Measurements from ENCODE around the gene SERTAD1. TPM values are rescaled to one million over a fixed set of nuclear protein-coding genes. Genes with fewer than 3 reads are reported as not detected.

Gene SERTAD1, protein sequence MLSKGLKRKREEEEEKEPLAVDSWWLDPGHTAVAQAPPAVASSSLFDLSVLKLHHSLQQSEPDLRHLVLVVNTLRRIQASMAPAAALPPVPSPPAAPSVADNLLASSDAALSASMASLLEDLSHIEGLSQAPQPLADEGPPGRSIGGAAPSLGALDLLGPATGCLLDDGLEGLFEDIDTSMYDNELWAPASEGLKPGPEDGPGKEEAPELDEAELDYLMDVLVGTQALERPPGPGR
- total RNA-seq = 10 to 100 TPM; 14.2 to 14.7 TPM

DNA sequence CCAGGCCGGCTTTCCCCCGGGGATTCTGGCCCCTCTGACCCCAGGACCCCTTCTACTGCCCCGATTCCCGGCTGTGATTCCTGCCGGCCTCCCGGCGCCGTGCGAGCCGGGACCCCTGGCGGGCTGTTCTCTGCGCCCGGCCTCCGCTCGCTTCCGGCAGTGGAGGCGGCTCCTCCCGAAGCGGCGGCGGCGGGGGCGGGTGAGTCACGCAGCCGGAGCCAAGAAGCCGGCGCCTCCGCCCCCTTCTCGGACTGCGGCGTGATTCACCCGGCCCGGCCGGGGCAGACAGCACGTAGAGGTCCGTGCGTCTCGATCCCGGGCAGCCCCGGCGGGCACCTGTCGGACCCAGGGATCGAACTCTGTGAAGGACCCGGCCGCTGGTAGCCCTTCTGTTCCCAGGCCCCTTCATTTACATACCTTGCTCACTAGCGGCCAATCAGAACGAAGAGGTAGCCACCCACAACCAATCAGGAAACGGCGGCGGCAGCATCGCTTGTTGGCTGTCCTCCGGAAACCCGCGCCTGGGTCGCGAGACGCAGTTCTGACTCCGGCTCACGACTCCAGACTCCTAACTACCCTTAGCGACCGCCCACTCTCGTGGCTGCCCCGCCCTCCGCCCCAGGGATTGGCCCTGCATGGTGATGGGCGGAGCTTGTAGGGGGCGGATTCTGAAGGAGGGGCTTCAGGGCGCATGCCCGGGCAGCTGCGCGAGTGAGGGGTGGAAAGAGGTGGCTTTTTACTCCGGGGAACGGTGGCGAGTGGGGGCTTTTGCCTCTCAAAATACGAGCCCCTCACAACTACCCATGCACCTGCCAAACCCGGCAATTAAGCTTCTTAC is at the start of gene SERTAD1:
Gene SERTAD1 (minus strand): TSS at position 543 of the 838 bp plus-strand sequence. CDS start 2,446 bp downstream, outside the sequence.
- ChIA-PET POLR2A (interaction anchor here (0.7 to 2.2 kb wide), 7 partner anchors 13 to 326 kb away, joined by 3 to 15 read pairs (median 4); partner anchors contain the start of genes COQ8B, ITPKC and SERTAD3), CTCF (interaction anchor here (0.5 to 2.3 kb wide), 8 partner anchors 13 to 282 kb away, joined by 3 to 8 read pairs (median 4); partner anchors contain the start of genes C19orf47, PLD3 and SERTAD3)

DNA sequence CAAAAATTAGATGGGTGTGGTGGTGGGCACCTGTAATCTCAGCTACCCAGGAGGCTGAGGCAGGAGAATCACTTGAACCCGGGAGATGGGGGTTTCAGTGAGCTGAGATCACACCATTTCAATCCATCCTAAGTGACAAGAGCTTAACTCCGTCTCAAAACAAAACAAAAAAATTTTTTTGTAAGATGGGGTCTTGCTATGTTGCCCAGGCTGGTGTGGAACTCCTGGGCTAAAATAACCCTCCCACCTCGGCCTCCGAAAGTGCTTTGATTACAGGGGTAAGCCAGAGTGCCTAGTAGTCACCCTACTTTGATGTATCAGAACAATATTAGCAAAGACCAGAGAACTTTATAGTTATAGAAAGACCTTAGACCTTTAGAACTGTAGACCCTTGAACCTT is 48.9 kb upstream of the SERTAD1 start:
- ChIA-PET POLR2A (no interaction called here), CTCF (interaction anchor here (0.7 kb wide), 1 partner anchor 23 kb away, joined by 4 read pairs; no protein-coding TSS in a partner anchor)

DNA sequence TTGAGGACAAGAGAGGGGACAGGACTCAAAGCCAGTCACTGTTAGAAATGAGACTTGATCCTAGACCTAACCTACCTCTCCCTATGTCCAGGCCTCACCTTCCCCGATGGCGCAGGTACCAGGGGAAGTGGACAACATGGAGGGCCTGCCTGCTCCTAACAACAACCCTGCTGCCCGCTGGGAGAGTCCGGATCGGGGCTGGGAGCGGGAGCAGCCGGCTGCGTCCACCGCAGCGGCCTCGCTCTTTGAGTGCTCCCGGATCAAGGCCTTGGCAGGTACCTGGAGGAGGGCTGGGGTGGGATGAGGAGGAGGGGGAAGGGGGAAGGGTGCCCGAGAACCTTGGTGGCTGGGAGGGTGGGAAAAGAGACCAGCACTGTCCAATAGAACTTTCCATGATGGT is 46.7 kb upstream of the SERTAD1 start:
- POLR2A ChIA-PET = no interaction called here
- CTCF ChIA-PET = no interaction called here

DNA sequence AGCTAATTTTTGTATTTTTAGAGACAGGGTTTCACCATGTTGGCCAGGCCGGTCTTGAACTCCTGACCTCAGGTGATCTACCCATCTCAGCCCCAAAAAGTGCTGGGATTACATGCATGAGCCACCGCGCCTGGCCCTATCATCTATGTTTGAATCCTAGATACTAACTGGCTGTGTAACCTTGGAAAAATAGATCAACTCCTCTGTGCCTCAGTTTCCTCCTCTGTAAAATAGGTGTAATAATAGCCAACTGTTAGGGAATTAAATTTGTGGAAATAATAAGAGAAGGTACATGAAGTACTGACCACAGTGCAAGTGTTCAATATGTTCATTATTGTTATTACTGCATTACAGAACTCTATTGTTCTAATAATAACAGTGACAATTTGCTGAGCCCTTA is 45.3 kb upstream of the SERTAD1 start:
- POLR2A ChIA-PET = no interaction called here
- CTCF ChIA-PET = interaction anchor here (0.7 kb wide), 1 partner anchor 22 kb away, joined by 3 read pairs; no protein-coding TSS in a partner anchor

DNA sequence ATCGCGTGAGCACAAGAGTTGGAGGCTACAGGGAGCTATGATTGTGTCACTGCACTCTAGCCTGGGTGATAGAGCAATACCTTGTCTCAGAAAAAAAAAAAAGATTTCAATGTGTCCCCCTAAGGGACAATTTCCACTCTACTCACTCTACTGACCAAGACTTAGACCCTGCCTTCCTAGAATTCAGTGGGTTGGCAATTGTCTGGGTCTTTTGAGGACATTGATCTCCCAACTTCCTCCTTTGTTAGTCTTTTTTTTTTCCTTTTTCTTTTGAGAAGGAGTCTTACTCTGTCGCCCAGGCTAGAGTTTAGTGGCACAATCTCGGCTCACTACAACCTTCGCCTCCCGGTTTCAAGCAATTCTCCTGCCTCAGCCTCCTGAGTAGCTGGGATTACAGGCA is 43.2 kb upstream of the SERTAD1 start:
- POLR2A ChIA-PET = interaction anchor here (0.7 kb wide), 1 partner anchor 8 kb away, joined by 3 read pairs; no protein-coding TSS in a partner anchor
- CTCF ChIA-PET = interaction anchor here (0.6 kb wide), 1 partner anchor 176 kb away, joined by 3 read pairs; no protein-coding TSS in a partner anchor

DNA sequence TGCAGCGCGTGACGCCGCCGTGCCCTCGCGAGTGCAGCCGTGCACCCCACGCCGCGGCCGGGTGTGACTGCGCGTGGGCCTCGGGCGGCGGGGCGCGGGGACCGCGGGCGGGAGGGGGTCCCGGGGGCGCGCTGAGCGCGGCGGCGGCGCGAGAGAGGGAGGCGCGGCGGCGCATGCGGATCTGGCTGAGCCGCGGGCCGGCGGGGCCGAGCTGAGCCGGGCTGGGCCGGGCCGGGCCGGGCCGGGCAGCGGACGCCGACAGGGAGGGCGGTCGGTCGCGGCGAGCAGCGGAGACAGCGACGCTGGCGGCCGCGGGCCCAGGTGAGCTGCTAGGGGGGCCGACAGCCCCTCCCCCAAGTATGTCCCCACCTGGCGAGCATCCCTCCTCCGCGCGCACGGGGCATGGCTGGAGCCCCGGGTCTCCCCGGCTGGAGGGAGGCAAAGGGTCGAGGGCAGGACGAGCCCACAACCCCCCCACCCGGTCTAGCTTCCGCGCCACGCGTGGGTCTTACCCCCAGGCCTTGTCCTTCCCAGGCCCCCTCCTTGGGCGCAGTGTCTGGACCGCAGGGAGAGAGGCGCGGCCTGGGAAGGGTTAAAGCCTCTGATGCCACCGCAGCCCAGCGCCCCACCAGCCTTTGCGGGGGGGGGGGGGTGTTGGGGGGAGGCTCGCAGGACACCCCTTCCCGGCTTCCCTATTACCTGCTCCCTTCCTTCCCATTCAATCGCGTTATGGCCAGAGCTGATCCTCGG is 41.4 kb upstream of the SERTAD1 start, which contains the start of gene SPTBN4:
Gene SPTBN4 (plus strand): TSS at position 17 of the 750 bp plus-strand sequence. CDS start 5,621 bp downstream, outside the sequence.
- POLR2A ChIA-PET = interaction anchor here (0.7 kb wide), 1 partner anchor 311 kb away, joined by 3 read pairs; the partner anchor contains the start of gene RAB4B

DNA sequence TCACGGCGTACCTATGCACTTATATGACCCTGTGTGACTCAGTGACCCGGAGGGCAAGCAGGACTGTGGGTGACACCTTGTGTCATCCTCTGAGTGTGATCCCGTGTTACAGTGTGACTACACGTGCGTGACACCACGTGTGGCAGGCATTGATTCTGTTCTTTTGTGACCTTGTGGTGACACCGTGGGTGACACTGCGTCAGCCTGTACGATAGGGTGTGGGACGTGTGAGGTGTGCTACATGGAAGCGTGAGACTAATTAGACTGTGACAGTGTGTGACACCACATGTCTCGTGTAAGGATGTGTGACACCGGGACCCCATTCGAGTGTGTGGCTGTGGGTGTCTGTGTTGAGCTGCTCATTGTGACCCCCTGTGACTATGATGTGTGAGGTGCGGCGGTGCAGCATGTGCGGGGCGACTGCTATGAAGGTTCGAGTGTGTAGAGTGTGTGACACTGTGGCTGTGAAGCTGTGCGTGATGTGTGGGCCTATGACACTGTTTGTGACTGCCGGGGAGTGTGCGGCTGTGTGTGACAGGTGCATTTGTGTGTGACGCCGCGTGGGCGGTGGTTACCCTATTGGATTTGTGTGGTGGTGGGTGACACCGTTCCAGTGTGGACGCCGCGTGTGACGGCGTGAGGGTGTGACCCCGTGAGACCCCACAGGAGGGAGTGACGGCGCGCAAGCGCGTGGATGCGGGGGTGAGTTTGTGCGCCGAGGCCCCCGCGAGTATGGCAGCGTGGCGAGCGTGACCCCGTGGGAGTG is 40.6 kb upstream of the SERTAD1 start:
- CTCF ChIA-PET = interaction anchor here (0.9 to 3.9 kb wide), 7 partner anchors 9 to 161 kb away, joined by 3 to 27 read pairs (median 6); no protein-coding TSS in a partner anchor
- POLR2A ChIA-PET = interaction anchor here (0.9 to 1.7 kb wide), 4 partner anchors 23 to 118 kb away, joined by 3 to 12 read pairs (median 4); partner anchors contain the start of genes C19orf47 and PLD3

More for the DNA sequence above, 41.4 kb upstream of the SERTAD1 start, which contains the start of gene SPTBN4:
- CTCF ChIA-PET = interaction anchor here (1.0 to 1.9 kb wide), 3 partner anchors 9 to 54 kb away, joined by 3 to 4 read pairs (median 3); no protein-coding TSS in a partner anchor

DNA sequence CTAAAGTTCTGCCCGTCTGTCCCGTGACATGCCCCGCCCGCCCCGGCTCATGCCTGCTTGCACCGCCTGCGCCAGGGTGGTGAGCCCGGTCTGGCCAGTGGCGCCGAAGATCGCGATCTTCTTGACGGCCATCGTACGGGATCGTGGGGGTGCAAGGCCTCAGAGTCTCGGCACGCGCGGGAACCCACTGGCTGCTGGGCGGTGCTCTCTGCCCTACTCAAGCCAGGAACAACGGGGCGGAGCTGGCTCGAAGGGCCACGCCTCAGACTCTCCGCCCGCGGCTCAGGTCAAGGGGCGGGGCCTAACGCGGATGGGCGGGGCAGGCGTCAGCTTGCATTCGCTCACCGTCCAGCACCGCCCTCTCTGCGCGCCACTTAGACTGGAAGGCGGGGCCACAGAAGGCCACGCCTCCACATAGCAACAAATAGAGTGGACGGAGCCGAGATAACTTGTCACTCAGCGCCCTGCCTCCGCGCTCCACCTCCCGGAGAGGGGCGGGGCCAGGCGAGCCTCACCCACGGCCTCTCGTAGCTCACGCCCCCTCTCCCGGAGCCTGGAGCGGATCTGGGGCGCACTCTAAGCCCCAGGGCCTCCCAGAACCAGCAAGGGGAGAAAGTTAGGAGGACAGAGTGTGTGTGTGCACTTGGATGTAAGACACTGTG is 39.9 kb upstream of the SERTAD1 start, which contains the start of gene BLVRB:
Gene BLVRB (minus strand): TSS at position 189 of the 662 bp plus-strand sequence. CDS start 57 bp downstream, at position 132.
- ChIA-PET POLR2A (interaction anchor here (0.5 to 1.7 kb wide), 9 partner anchors 9 to 289 kb away, joined by 3 to 12 read pairs (median 5); partner anchors contain the start of genes C19orf47, PLD3 and SERTAD1), CTCF (interaction anchor here (0.6 to 3.9 kb wide), 11 partner anchors 8 to 169 kb away, joined by 3 to 27 read pairs (median 4); partner anchors contain the start of genes C19orf47 and PLD3)

DNA sequence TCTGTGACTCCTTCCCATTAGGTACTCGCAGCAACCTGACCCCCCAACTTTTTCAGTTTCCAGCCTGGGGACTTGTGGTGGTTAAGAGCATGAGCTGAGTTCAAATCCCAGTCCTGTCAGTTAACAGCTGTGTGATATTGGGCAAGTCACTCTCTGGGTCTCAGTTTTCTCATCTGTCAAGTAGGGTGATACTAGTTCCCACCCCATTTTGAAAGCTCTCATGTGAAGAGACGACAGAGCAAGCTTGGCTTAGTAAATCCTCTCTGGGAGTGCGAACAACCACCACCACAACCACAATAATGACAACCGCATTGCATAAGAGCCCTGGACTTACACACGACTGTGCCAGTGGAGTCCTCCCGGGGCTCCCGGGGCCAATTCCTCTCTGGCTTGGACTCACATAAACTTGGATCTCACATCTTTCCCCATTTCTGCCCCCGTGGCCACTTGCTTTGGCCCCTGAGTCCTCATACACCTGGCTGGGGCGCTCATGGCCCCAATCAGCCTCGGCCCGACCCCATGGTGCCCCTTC is 39.3 kb upstream of the SERTAD1 start:
- ChIA-PET CTCF (interaction anchor here (0.6 to 3.9 kb wide), 12 partner anchors 9 to 169 kb away, joined by 3 to 27 read pairs (median 4); partner anchors contain the start of genes C19orf47 and PLD3), POLR2A (interaction anchor here (0.6 to 1.7 kb wide), 7 partner anchors 9 to 290 kb away, joined by 3 to 12 read pairs (median 7); partner anchors contain the start of genes C19orf47, PLD3 and SERTAD1)

DNA sequence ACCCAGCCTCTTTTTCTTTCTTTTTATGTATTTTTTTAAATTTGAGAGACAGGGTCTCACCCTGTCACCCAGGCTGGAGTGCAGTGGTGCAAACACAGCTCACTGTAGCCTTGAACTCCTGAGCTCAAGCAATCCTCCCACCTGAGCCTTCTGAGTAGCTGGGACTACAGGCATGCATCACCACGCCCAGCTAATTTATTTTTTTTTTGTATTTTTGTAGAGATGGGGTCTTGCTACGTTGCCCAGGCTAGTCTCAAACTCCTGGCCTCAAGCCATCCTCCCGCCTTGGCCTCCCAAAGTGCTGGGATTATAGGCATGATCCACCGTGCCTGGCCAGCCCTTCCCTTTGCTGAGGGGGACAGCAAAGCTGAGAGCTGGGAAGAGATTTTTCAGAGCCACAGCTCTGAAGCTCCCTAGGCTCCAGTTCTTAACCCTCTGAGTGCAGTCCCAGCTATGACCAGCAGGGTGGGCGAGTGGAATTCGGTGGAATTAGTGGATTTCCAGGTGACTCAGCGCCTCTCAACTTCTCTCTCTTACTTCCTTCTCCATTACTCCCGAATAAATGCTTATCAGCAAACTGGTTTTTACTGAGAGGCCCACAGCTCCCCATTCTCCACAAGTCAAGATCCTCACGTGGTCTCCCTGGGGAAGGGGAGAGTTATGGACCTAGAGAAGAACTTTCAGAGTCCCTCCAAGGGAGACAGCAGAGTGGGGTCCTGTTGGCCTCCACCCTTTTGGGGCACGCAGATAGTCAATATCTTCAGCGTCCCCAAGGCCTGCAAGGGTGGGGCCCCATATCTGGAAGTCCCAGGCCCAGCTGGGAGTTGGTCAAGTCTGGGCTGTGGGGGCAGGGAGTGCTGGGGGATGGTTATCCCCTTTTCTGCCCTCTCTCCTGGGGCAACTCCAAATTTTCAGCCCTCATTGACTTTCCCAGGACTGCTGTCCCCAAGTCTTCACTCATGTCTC is 38.5 kb upstream of the SERTAD1 start:
- ChIA-PET CTCF (interaction anchor here (0.6 to 3.9 kb wide), 13 partner anchors 10 to 334 kb away, joined by 3 to 27 read pairs (median 4); partner anchors contain the start of gene EGLN2), POLR2A (interaction anchor here (0.6 to 1.7 kb wide), 6 partner anchors 10 to 971 kb away, joined by 3 to 12 read pairs (median 6); partner anchors contain the start of gene SERTAD1)

DNA sequence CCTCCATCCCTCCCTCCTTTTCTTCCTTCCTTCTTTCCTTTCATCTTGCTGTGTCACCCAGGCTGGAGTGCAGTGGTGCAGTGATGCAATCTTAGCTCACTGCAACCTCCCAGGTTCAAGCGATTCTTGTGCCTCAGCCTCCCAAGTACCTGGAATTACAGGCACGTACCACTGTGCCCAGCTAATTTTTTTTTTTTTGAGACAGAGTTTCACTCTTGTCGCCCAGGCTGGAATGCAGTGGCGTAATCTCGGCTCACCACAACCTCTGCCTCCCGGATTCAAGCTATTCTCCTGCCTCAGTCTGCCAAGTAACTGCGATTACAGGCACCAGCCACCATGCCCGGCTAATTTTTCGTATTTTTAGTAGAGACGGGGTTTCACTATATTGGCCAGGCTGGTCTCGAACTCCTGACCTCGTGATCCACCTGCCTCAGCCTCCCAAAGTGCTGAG is 37.8 kb upstream of the SERTAD1 start:
- ChIA-PET POLR2A (interaction anchor here (0.6 to 1.8 kb wide), 5 partner anchors 20 to 1533 kb away, joined by 3 to 6 read pairs (median 5); partner anchors contain the start of genes MRPS12, SARS2 and SERTAD3), CTCF (interaction anchor here (0.8 to 3.9 kb wide), 9 partner anchors 9 to 335 kb away, joined by 3 to 27 read pairs (median 4); partner anchors contain the start of gene EGLN2)

DNA sequence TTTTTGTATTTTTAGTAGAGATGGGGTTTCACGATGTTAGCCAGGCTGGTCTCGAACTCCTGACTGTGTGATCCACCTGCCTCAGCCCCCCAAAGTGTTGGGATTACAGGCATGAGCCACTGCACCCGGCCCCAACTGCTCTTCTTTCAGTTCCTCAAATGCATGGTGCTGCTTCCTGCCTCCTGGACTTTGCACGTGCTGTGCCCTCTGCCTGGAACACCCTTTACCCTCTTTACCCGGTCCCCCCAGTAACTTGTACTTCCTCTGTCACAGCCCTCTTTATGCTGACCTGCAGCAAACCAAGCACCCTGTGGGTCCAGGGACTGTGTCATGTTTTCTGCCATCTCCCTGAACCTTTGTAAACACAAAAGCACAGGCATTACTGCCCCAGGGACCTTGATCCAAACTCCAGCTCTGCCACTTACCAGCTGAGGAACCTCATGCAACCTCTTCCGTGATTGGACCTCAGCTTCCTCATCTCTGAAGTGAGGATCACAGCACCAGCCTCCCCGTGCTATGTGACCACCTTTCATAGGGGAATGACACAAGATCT is 36.0 kb upstream of the SERTAD1 start:
- POLR2A ChIA-PET = interaction anchor here (1.8 kb wide), 1 partner anchor 18 kb away, joined by 6 read pairs; the partner anchor contains the start of gene SERTAD3
- CTCF ChIA-PET = no interaction called here

DNA sequence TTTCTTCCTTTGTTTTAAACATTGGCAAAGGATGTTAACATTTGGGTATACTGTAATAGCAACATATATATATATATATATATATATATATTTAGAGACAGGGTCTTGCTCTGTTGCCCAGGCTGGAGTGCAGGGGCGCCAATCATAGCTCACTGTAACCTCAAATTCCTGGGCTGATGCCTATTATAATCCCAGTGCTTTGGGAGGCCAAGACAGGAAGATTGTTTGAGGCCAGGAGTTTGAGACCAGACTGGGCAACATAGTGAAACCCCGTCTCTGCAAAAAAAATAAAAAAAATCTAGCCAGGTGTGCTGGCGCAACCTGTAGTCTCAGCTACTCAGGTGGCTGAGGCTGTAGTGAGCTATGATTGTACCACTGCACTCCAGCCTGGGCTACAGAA is 34.4 kb upstream of the SERTAD1 start:
- CTCF ChIA-PET = no interaction called here
- POLR2A ChIA-PET = no interaction called here

DNA sequence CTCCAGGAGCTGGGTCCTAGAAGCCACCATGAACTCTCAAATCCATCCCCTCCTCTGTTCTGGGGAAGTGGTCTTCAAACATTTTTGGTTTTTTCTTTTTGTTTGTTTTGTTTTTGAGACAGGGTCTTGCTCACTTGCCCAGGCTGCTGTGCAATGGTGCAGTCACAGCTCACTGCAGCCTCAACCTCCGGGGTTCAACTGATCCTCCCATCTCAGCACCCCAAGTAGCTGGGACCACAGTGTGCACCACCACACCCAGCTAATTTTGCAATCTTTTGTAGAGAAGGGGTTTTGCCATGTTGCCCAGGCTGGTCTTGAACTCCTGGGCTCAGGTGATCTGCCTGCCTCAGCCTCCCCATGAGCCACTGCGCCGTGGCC is 32.8 kb upstream of the SERTAD1 start:
- ChIA-PET CTCF (no interaction called here), POLR2A (no interaction called here)

Data from activated CD8-positive, alpha-beta memory T cell treated with anti-CD3 and anti-CD28 coated beads for 36 hours (primary cell).